OCI-LY7 (cell line): Measurements from ENCODE around the gene C4orf50. TPM values are rescaled to one million over a fixed set of nuclear protein-coding genes. Genes with fewer than 3 reads are reported as not detected.
"Not testable (repeated sequence)": the region's sequence is repeated elsewhere in the genome, so short reads cannot be mapped to it uniquely, and the experiment has no call there.

Experiments
- BruUV-seq: library from RNA; stranded (reverse); fragments of 400-500 nt; replicated peaks from 2 replicates; lab custom pipeline; 2021; lab: Mats Ljungman, UMichigan
- CTCF ChIA-PET: fragments of 300-600 bp; sonication (Branson Sonifier 250); formaldehyde crosslinking; loops from one replicate; lab custom pipeline; 2022; ENCODE audit warnings: antibody characterized with exemption; ENCODE audit not compliant: unreplicated experiment; lab: Charles Lee
- POLR2A ChIA-PET: fragments of 300-600 bp; sonication (Branson Sonifier 250); formaldehyde crosslinking; loops from one replicate; lab custom pipeline; 2022; ENCODE audit warnings: antibody characterized with exemption; lab: Charles Lee
- DNase-seq: peaks from one replicate; pipeline ENCODE4 v3.0.0-alpha.2; 2015; ENCODE audit warnings: low spot score
- H2AFZ ChIP-seq: fragments of 200-600 bp; sonication (generic), shearing (Covaris generic); 2 replicates; pipeline ENCODE4 v1.6.1; 2014; ENCODE audit warnings: mild to moderate bottlenecking, antibody characterized with exemption, low read length, moderate library complexity
- H3K27ac ChIP-seq: fragments of 200-600 bp; sonication (generic); 2 replicates; pipeline ENCODE4 v1.5.1; 2014; ENCODE audit warnings: mixed run types, low read depth, mild to moderate bottlenecking, moderate library complexity, low read length, inconsistent platforms; ENCODE audit not compliant: poor library complexity, severe bottlenecking
- H3K36me3 ChIP-seq: fragments of 200-600 bp; sonication (generic); 2 replicates; pipeline ENCODE4 v1.6.1; 2014; ENCODE audit warnings: mild to moderate bottlenecking, antibody characterized with exemption, low read length, moderate library complexity, mixed read lengths; ENCODE audit not compliant: insufficient read depth
- H3K4me1 ChIP-seq: fragments of 200-600 bp; sonication (generic); 2 replicates; pipeline ENCODE4 v1.5.1; 2014; ENCODE audit warnings: mild to moderate bottlenecking, low read length; ENCODE audit not compliant: insufficient read depth, poor library complexity, severe bottlenecking
- H3K4me2 ChIP-seq: fragments of 200-600 bp; sonication (generic); 2 replicates; pipeline ENCODE4 v1.6.1; 2014; ENCODE audit warnings: mild to moderate bottlenecking, low read length
- H3K4me3 ChIP-seq: fragments of 200-600 bp; sonication (generic); 2 replicates; pipeline ENCODE4 v1.5.1; 2014; ENCODE audit warnings: mild to moderate bottlenecking, low read depth, low read length; ENCODE audit not compliant: poor library complexity, severe bottlenecking
- H3K79me2 ChIP-seq: fragments of 200-600 bp; sonication (generic); 2 replicates; pipeline ENCODE4 v1.6.1; 2016; ENCODE audit warnings: low read depth, mild to moderate bottlenecking, low read length, moderate library complexity, mixed read lengths; ENCODE audit not compliant: insufficient read depth
- H3K9me2 ChIP-seq: fragments of 200-600 bp; sonication (generic); 2 replicates; pipeline ENCODE4 v1.6.1; 2016; ENCODE audit warnings: mild to moderate bottlenecking, low read length, mixed read lengths; ENCODE audit not compliant: insufficient read depth
- H3K9me3 ChIP-seq: fragments of 200-600 bp; sonication (generic); 2 replicates; pipeline ENCODE4 v1.6.1; 2014; ENCODE audit warnings: mild to moderate bottlenecking, mixed run types, low read length, mixed read lengths
- H4K20me1 ChIP-seq: fragments of 200-600 bp; sonication (generic); 2 replicates; pipeline ENCODE4 v1.6.1; 2014; ENCODE audit warnings: mild to moderate bottlenecking, antibody characterized with exemption, low read length, moderate library complexity, mixed read lengths; ENCODE audit not compliant: insufficient read depth
- CTCF ChIP-seq: fragments of 200-600 bp; sonication (generic); conservative IDR thresholded peaks from 2 replicates; pipeline ENCODE4 v1.5.1; 2014; ENCODE audit warnings: mild to moderate bottlenecking, antibody characterized with exemption, low read length, moderate library complexity, mixed read lengths
- EZH2phosphoT487 ChIP-seq: fragments of 200-600 bp; sonication (generic); IDR thresholded peaks from 2 replicates; pipeline ENCODE4 v1.6.1; 2018; ENCODE audit warnings: low read depth, borderline replicate concordance, mild to moderate bottlenecking, mixed run types, antibody characterized with exemption, low read length, moderate library complexity, mixed read lengths
- intact Hi-C: fragments of 100-400 bp; cut with micrococcal nuclease; formaldehyde crosslinking; loops from one replicate; pipeline ENCODE4 v1.10.0; 2022; ENCODE audit not compliant: unreplicated experiment
- total RNA-seq, 2 experiments: library from RNA; depleted of rRNA in 1 of 2; stranded (reverse); fragments of >200 nt in 1 of 2; shearing (Covaris generic) in 1 of 2; gene quantifications; 2 replicates each; pipeline ENCODE4 v1.2.3, GENCODE V29; 2014 to 2022

C4orf50 gene
- total RNA-seq, 2 experiments from 2014 or later = 0.06 TPM; not detected in 1

GRCh38 chr4:5863461-5864113 lies 154.6 kb downstream of the C4orf50 start:
- intact Hi-C loops = no loop called here
- ChIA-PET POLR2A (no interaction called here), CTCF (no interaction called here)
- no TSS peak for BruUV-seq
- H3K9me3 ChIP-seq = no peaks in the 10 kb centered on the region
- no peaks in the 10 kb centered on the region for H3K36me3 ChIP-seq
- no peak overlapping the region for H3K27ac ChIP-seq
- H3K4me3 ChIP-seq = no peak overlapping the region
- no peaks in the 10 kb centered on the region for H3K79me2 ChIP-seq
- H3K4me2 ChIP-seq = no peak overlapping the region
- DNase-seq = no peak
- no peaks in the 10 kb centered on the region for H3K4me1 ChIP-seq
- no peaks in the 10 kb centered on the region for H4K20me1 ChIP-seq
- TF ChIP-seq CTCF = no peak
- no peak for TF ChIP-seq EZH2phosphoT487
- no peaks in the 10 kb centered on the region for H3K9me2 ChIP-seq
- H2AFZ ChIP-seq = no peak overlapping the region

GRCh38 chr4:5858020-5858769 lies 160.0 kb downstream of the C4orf50 start:
- Histone ChIP-seq H3K4me3 (no peak overlapping the region), H3K36me3 (no peaks in the 10 kb centered on the region), H4K20me1 (no peaks in the 10 kb centered on the region), H2AFZ (no peak overlapping the region), H3K27ac (no peak overlapping the region), H3K79me2 (no peaks in the 10 kb centered on the region), H3K9me3 (no peaks in the 10 kb centered on the region), H3K4me1 (no peaks in the 10 kb centered on the region), H3K9me2 (no peaks in the 10 kb centered on the region), H3K4me2 (no peak overlapping the region)
- no peak for DNase-seq
- TF ChIP-seq CTCF = no peak
- no peak for TF ChIP-seq EZH2phosphoT487
- ChIA-PET POLR2A (interaction anchor here (0.7 kb wide), 1 partner anchor 301 kb away, joined by 3 read pairs; no protein-coding TSS in a partner anchor), CTCF (no interaction called here)
- no TSS peak for BruUV-seq
- intact Hi-C loops = no loop called here

- Histone ChIP-seq H3K4me3 (no peak overlapping the region), H3K79me2 (no peaks in the 10 kb centered on the region), H3K36me3 (no peaks in the 10 kb centered on the region), H3K4me2 (no peak overlapping the region), H3K27ac (no peak overlapping the region), H3K9me3 (no peaks in the 10 kb centered on the region), H3K9me2 (no peaks in the 10 kb centered on the region), H4K20me1 (no peaks in the 10 kb centered on the region), H2AFZ (no peak overlapping the region), H3K4me1 (no peaks in the 10 kb centered on the region)
- no TSS peak for BruUV-seq
- ChIA-PET POLR2A (interaction anchor here (0.7 kb wide), 1 partner anchor 302 kb away, joined by 3 read pairs; no protein-coding TSS in a partner anchor), CTCF (no interaction called here)
- DNase-seq = no peak
- intact Hi-C loops = no loop called here
- TF ChIP-seq EZH2phosphoT487 = no peak
- TF ChIP-seq CTCF = no peak
These were observed 161.0 kb downstream of the C4orf50 start for GRCh38 chr4:5857199-5857598.

- DNase-seq, H3K27ac ChIP-seq, H3K36me3 ChIP-seq, H3K4me1 ChIP-seq, CTCF ChIA-PET, H3K4me2 ChIP-seq, H3K9me2 ChIP-seq, H2AFZ ChIP-seq, H3K79me2 ChIP-seq, POLR2A ChIA-PET, BruUV-seq, H3K9me3 ChIP-seq, H4K20me1 ChIP-seq, H3K4me3 ChIP-seq, intact Hi-C loops: not testable (repeated sequence)
These were observed 161.9 kb downstream of the C4orf50 start for GRCh38 chr4:5856362-5856761.
